GM18526 (cell line): ENCODE data around the gene PRRC1.

ENCODE experiments used
- POLR2A ChIP-seq: IDR thresholded peaks from 3 replicates; pipeline ENCODE4 v1.6.1; 2011; ENCODE audit not compliant: insufficient read length; ENCODE audit errors: extremely low read depth

Gene PRRC1

GRCh38 chr5:127568166-127568565 is 50.7 kb downstream of the PRRC1 start:
- no peak for TF ChIP-seq POLR2A

GRCh38 chr5:127571314-127572131 is 54.1 kb downstream of the PRRC1 start:
- TF ChIP-seq POLR2A = no peak

- TF ChIP-seq POLR2A = no peak
These were observed 55.5 kb downstream of the PRRC1 start for GRCh38 chr5:127572930-127573329.

- TF ChIP-seq POLR2A = no peak
These were observed 57.6 kb downstream of the PRRC1 start for GRCh38 chr5:127574852-127575679.

- no peak for TF ChIP-seq POLR2A
These were observed 60.0 kb downstream of the PRRC1 start for GRCh38 chr5:127577458-127577857.

- TF ChIP-seq POLR2A = no peak
These were observed 63.3 kb downstream of the PRRC1 start for GRCh38 chr5:127580731-127581130.

- no peak for TF ChIP-seq POLR2A
These were observed 64.0 kb downstream of the PRRC1 start for GRCh38 chr5:127581450-127581849.

- no peak for TF ChIP-seq POLR2A
These were observed 65.4 kb downstream of the PRRC1 start for GRCh38 chr5:127582773-127583370.

GRCh38 chr5:127583866-127584265 is 66.4 kb downstream of the PRRC1 start:
- TF ChIP-seq POLR2A = no peak

- no peak for TF ChIP-seq POLR2A
These were observed 68.2 kb downstream of the PRRC1 start for GRCh38 chr5:127585661-127586060.

GRCh38 chr5:127586066-127586770 is 68.8 kb downstream of the PRRC1 start:
- TF ChIP-seq POLR2A = no peak

- no peak for TF ChIP-seq POLR2A
These were observed 69.4 kb downstream of the PRRC1 start for GRCh38 chr5:127586811-127587210.

GRCh38 chr5:127587246-127587917 is 69.9 kb downstream of the PRRC1 start:
- TF ChIP-seq POLR2A = peak; percentile 27

GRCh38 chr5:127588368-127588767 is 70.9 kb downstream of the PRRC1 start:
- no peak for TF ChIP-seq POLR2A

- TF ChIP-seq POLR2A = no peak
These were observed 72.0 kb downstream of the PRRC1 start for GRCh38 chr5:127589309-127590030.
